ENCODE measurements around the gene SHISA5. TPM values are rescaled to one million over a fixed set of nuclear protein-coding genes. Genes with fewer than 3 reads are reported as not detected.
"Not testable (repeated sequence)": the region's sequence is repeated elsewhere in the genome, so short reads cannot be mapped to it uniquely, and the experiment has no call there.

Gene SHISA5
- total and polyA plus RNA-seq, 2 experiments from 2014 or later: 86.0 to 92.3 TPM

GRCh38 chr3:48466386-48467109 is 37.4 kb downstream of the SHISA5 start:
- Histone ChIP-seq H3K27me3 (no peaks in the 10 kb centered on the region), H3K27ac (peak overlapping the region; percentile 93), H3K4me1 (ENCODE audit: low read depth) (peaks cover 9% of the 10 kb centered on the region), H3K4me3 (no peak overlapping the region), H3K36me3 (no peaks in the 10 kb centered on the region), H3K9me3 (ENCODE audit: low read depth) (no peaks in the 10 kb centered on the region)
- DNase-seq (ENCODE audit: low read depth in 1 of 2, low spot score in 1 of 2): no peak
- TF ChIP-seq CTCF (IDR thresholded peaks at IDR 0.05; ENCODE audit: low read depth, low read length): no peak

- Histone ChIP-seq H3K4me1 (ENCODE audit: low read depth) (peaks cover 9% of the 10 kb centered on the region), H3K36me3 (peaks cover 2% of the 10 kb centered on the region)
These were observed 38.2 kb downstream of the SHISA5 start for GRCh38 chr3:48465531-48466378.

GRCh38 chr3:48465237-48465530 is 38.8 kb downstream of the SHISA5 start:
- no peak for TF ChIP-seq CTCF (IDR thresholded peaks at IDR 0.05; ENCODE audit: low read depth, low read length)
- Histone ChIP-seq H3K4me3 (no peak overlapping the region), H3K9me3 (ENCODE audit: low read depth) (no peaks in the 10 kb centered on the region), H3K4me1 (ENCODE audit: low read depth) (peaks cover 9% of the 10 kb centered on the region), H3K36me3 (peaks cover 5% of the 10 kb centered on the region), H3K27me3 (no peaks in the 10 kb centered on the region), H3K27ac (peak overlapping the region; percentile 93)
- DNase-seq (ENCODE audit: low read depth in 1 of 2, low spot score in 1 of 2): no peak

More at GRCh38 chr3:48465531-48466378, 38.2 kb downstream of the SHISA5 start:
- peak; percentile 72 for TF ChIP-seq CTCF (IDR thresholded peaks at IDR 0.05; ENCODE audit: low read depth, low read length)
- H3K27ac ChIP-seq: peak overlapping the region; percentile 93
- H3K27me3 ChIP-seq: no peaks in the 10 kb centered on the region
- H3K4me3 ChIP-seq: no peak overlapping the region
- peak; percentile 92 to 100 for DNase-seq (ENCODE audit: low read depth in 1 of 2, low spot score in 1 of 2)
- H3K9me3 ChIP-seq (ENCODE audit: low read depth): no peaks in the 10 kb centered on the region

- no peak for DNase-seq (ENCODE audit: low read depth in 1 of 2, low spot score in 1 of 2)
- H3K4me1 ChIP-seq (ENCODE audit: low read depth): peaks cover 9% of the 10 kb centered on the region
- H3K36me3 ChIP-seq: peaks cover 5% of the 10 kb centered on the region
- no peak for TF ChIP-seq CTCF (IDR thresholded peaks at IDR 0.05; ENCODE audit: low read depth, low read length)
- H3K27ac ChIP-seq: peak overlapping the region; percentile 93
- no peak overlapping the region for H3K4me3 ChIP-seq
- no peaks in the 10 kb centered on the region for H3K9me3 ChIP-seq (ENCODE audit: low read depth)
- no peaks in the 10 kb centered on the region for H3K27me3 ChIP-seq
These were observed 39.2 kb downstream of the SHISA5 start for GRCh38 chr3:48464713-48465221.

- Histone ChIP-seq H3K36me3 (peaks cover 15% of the 10 kb centered on the region), H3K4me3 (no peak overlapping the region), H3K27ac (no peak overlapping the region), H3K9me3 (ENCODE audit: low read depth) (no peaks in the 10 kb centered on the region), H3K4me1 (ENCODE audit: low read depth) (peaks cover 9% of the 10 kb centered on the region), H3K27me3 (no peaks in the 10 kb centered on the region)
- no peak for DNase-seq (ENCODE audit: low read depth in 1 of 2, low spot score in 1 of 2)
- TF ChIP-seq CTCF (IDR thresholded peaks at IDR 0.05; ENCODE audit: low read depth, low read length): no peak
These were observed 40.3 kb downstream of the SHISA5 start for GRCh38 chr3:48463703-48464102.

GRCh38 chr3:48461767-48462166 is 42.2 kb downstream of the SHISA5 start:
- not testable (repeated sequence) for DNase-seq (ENCODE audit: low read depth in 1 of 2, low spot score in 1 of 2); H3K4me3 ChIP-seq; H3K4me1 ChIP-seq (ENCODE audit: low read depth); H3K9me3 ChIP-seq (ENCODE audit: low read depth); H3K27ac ChIP-seq; H3K27me3 ChIP-seq
- H3K36me3 ChIP-seq: peaks cover 25% of the 10 kb centered on the region
